ENCODE measurements around the gene PCNX4. TPM values are rescaled to one million over a fixed set of nuclear protein-coding genes. Genes with fewer than 3 reads are reported as not detected.

Gene PCNX4
- total RNA-seq, 2 experiments from 2014 or later = 49.1 to 54.4 TPM

GRCh38 chr14:60133487-60133886, 41.8 kb downstream of the PCNX4 start:
- Histone ChIP-seq H3K36me3 (ENCODE audit: insufficient read depth, low read length) (peaks cover 51% of the 10 kb centered on the region), H3K9me3 (ENCODE audit: low read length) (no peaks in the 10 kb centered on the region), H4K20me1 (ENCODE audit: insufficient read depth, low read length) (no peaks in the 10 kb centered on the region), H3K4me2 (ENCODE audit: low read length) (no peak overlapping the region), H3K27ac (ENCODE audit: low read depth, low read length, poor library complexity, severe bottlenecking) (no peak overlapping the region), H3K79me2 (ENCODE audit: insufficient read depth, low read depth, low read length) (no peaks in the 10 kb centered on the region), H2AFZ (ENCODE audit: low read length) (no peak overlapping the region), H3K9me2 (ENCODE audit: insufficient read depth, low read length) (no peaks in the 10 kb centered on the region), H3K4me3 (ENCODE audit: low read depth, low read length, poor library complexity, severe bottlenecking) (no peak overlapping the region), H3K4me1 (ENCODE audit: insufficient read depth, low read length, poor library complexity, severe bottlenecking) (no peaks in the 10 kb centered on the region)
- no TSS peak for BruUV-seq (replicated peaks)
- no peak for DNase-seq (ENCODE audit: low spot score)
- ChIA-PET POLR2A (no interaction called here), CTCF (ENCODE audit: unreplicated experiment) (no interaction called here)
- TF ChIP-seq CTCF (conservative IDR thresholded peaks at IDR 0.05; ENCODE audit: low read length) = no peak
- TF ChIP-seq EZH2phosphoT487 (IDR thresholded peaks at IDR 0.05; ENCODE audit: borderline replicate concordance, low read depth, low read length) = no peak
- intact Hi-C loops (cut with micrococcal nuclease; ENCODE audit: unreplicated experiment) = no loop called here

GRCh38 chr14:60134702-60135101, 43.0 kb downstream of the PCNX4 start:
- peaks cover 43% of the 10 kb centered on the region for H3K36me3 ChIP-seq (ENCODE audit: insufficient read depth, low read length)
- no TSS peak for BruUV-seq (replicated peaks)
- intact Hi-C loops (cut with micrococcal nuclease; ENCODE audit: unreplicated experiment) = no loop called here
- H3K4me3 ChIP-seq (ENCODE audit: low read depth, low read length, poor library complexity, severe bottlenecking) = no peak overlapping the region
- H2AFZ ChIP-seq (ENCODE audit: low read length) = no peak overlapping the region
- DNase-seq (ENCODE audit: low spot score) = no peak
- H3K9me3 ChIP-seq (ENCODE audit: low read length) = no peaks in the 10 kb centered on the region
- H3K79me2 ChIP-seq (ENCODE audit: insufficient read depth, low read depth, low read length) = no peaks in the 10 kb centered on the region
- no peaks in the 10 kb centered on the region for H3K9me2 ChIP-seq (ENCODE audit: insufficient read depth, low read length)
- H3K4me2 ChIP-seq (ENCODE audit: low read length) = no peak overlapping the region
- H3K4me1 ChIP-seq (ENCODE audit: insufficient read depth, low read length, poor library complexity, severe bottlenecking) = no peaks in the 10 kb centered on the region
- CTCF ChIA-PET (ENCODE audit: unreplicated experiment) = no interaction called here
- H4K20me1 ChIP-seq (ENCODE audit: insufficient read depth, low read length) = no peaks in the 10 kb centered on the region
- no peak overlapping the region for H3K27ac ChIP-seq (ENCODE audit: low read depth, low read length, poor library complexity, severe bottlenecking)
- POLR2A ChIA-PET = interaction anchor here (2.3 kb wide), 1 partner anchor 29 kb away, joined by 4 read pairs; no protein-coding TSS in a partner anchor
- no peak for TF ChIP-seq CTCF (conservative IDR thresholded peaks at IDR 0.05; ENCODE audit: low read length)
- TF ChIP-seq EZH2phosphoT487 (IDR thresholded peaks at IDR 0.05; ENCODE audit: borderline replicate concordance, low read depth, low read length) = no peak

GRCh38 chr14:60151715-60152114, 60.0 kb downstream of the PCNX4 start:
- peaks cover 70% of the 10 kb centered on the region for H3K36me3 ChIP-seq (ENCODE audit: insufficient read depth, low read length)
- no TSS peak for BruUV-seq (replicated peaks)

More at GRCh38 chr14:60151715-60152114, 60.0 kb downstream of the PCNX4 start:
- Histone ChIP-seq H4K20me1 (ENCODE audit: insufficient read depth, low read length) (no peaks in the 10 kb centered on the region), H3K4me3 (ENCODE audit: low read depth, low read length, poor library complexity, severe bottlenecking) (peak overlapping the region; percentile 22), H3K4me2 (ENCODE audit: low read length) (peak overlapping the region; percentile 60), H3K79me2 (ENCODE audit: insufficient read depth, low read depth, low read length) (no peaks in the 10 kb centered on the region), H2AFZ (ENCODE audit: low read length) (peak overlapping the region; percentile 34; the same call in 1 of the 2 replicates), H3K9me3 (ENCODE audit: low read length) (no peaks in the 10 kb centered on the region), H3K9me2 (ENCODE audit: insufficient read depth, low read length) (no peaks in the 10 kb centered on the region), H3K4me1 (ENCODE audit: insufficient read depth, low read length, poor library complexity, severe bottlenecking) (peaks cover 16% of the 10 kb centered on the region), H3K27ac (ENCODE audit: low read depth, low read length, poor library complexity, severe bottlenecking) (peak overlapping the region; percentile 55)
- DNase-seq (ENCODE audit: low spot score) = peak; percentile 78
- intact Hi-C loops (cut with micrococcal nuclease; ENCODE audit: unreplicated experiment) = no loop called here
- CTCF ChIA-PET (ENCODE audit: unreplicated experiment) = interaction anchor here (0.6 kb wide), 1 partner anchor 25 kb away, joined by 3 read pairs; no protein-coding TSS in a partner anchor
- TF ChIP-seq CTCF (conservative IDR thresholded peaks at IDR 0.05; ENCODE audit: low read length) = no peak
- TF ChIP-seq EZH2phosphoT487 (IDR thresholded peaks at IDR 0.05; ENCODE audit: borderline replicate concordance, low read depth, low read length) = no peak
- POLR2A ChIA-PET = interaction anchor here (0.5 to 1.7 kb wide), 11 partner anchors 9 to 1986 kb away, joined by 3 to 13 read pairs (median 4); partner anchors contain the start of genes DHRS7 and PCNX4

Measured in OCI-LY7 (cell line).